Astrocyte of the cerebellum (primary cell): Measurements from ENCODE around the gene RALGDS.

Source experiments
- DNase-seq: peaks from one replicate; pipeline ENCODE4 v3.0.0-alpha.2; 2011; ENCODE audit warnings: low read depth
- H3K4me3 ChIP-seq: 2 replicates; pipeline ENCODE4 v1.5.1; 2011; ENCODE audit warnings: mild to moderate bottlenecking, low read depth, low read length, moderate library complexity
- CTCF ChIP-seq: IDR thresholded peaks from 2 replicates; pipeline ENCODE4 v1.5.1; 2012; ENCODE audit warnings: low read length, low read depth, moderate library complexity, mild to moderate bottlenecking; ENCODE audit errors: missing control alignments
- in situ Hi-C: cut with HindIII; loops from 2 replicates; pipeline ENCODE4 v1.10.0; 2017; ENCODE audit warnings: low sequenced_read_pairs

The RALGDS gene

GRCh38 chr9:133057553-133057952 lies 63.5 kb downstream of the RALGDS start:
- H3K4me3 ChIP-seq = no peak overlapping the region
- no peak for TF ChIP-seq CTCF
- DNase-seq = no peak
- in situ Hi-C loops = no loop called here

- no peak overlapping the region for H3K4me3 ChIP-seq
- no peak for TF ChIP-seq CTCF
- in situ Hi-C loops = no loop called here
- DNase-seq = no peak
These were observed 64.0 kb downstream of the RALGDS start for GRCh38 chr9:133057006-133057405.

- H3K4me3 ChIP-seq = no peak overlapping the region
- TF ChIP-seq CTCF = no peak
- in situ Hi-C loops = no loop called here
- DNase-seq = no peak
These were observed 64.5 kb downstream of the RALGDS start for GRCh38 chr9:133056533-133056932.

GRCh38 chr9:133055788-133056420 lies 65.1 kb downstream of the RALGDS start:
- TF ChIP-seq CTCF = no peak
- no peak overlapping the region for H3K4me3 ChIP-seq
- in situ Hi-C loops = no loop called here
- DNase-seq = no peak

- H3K4me3 ChIP-seq = no peak overlapping the region
- DNase-seq = no peak
- in situ Hi-C loops = no loop called here
- no peak for TF ChIP-seq CTCF
These were observed 66.1 kb downstream of the RALGDS start for GRCh38 chr9:133054966-133055365.

- TF ChIP-seq CTCF = no peak
- in situ Hi-C loops = no loop called here
- no peak for DNase-seq
- H3K4me3 ChIP-seq = no peak overlapping the region
These were observed 66.7 kb downstream of the RALGDS start for GRCh38 chr9:133054194-133054890.
